ENCODE data around the gene DNAJC3.
"Not testable (repeated sequence)": the region's sequence is repeated elsewhere in the genome, so short reads cannot be mapped to it uniquely, and the experiment has no call there.

Gene DNAJC3

GRCh38 chr13:95679722-95680121 lies 2.8 kb downstream of the DNAJC3 start:
- no peak for DNase-seq (ENCODE audit: extremely low spot score)
- no peak for TF ChIP-seq CTCF (IDR thresholded peaks at IDR 0.05; ENCODE audit: control extremely low read depth, extremely low read depth, low read depth, missing control alignments)
- ChIA-PET POLR2A (no interaction called here), CTCF (interaction anchor here (0.6 kb wide), 1 partner anchor 23 kb away, joined by 3 read pairs; no protein-coding TSS in a partner anchor)

GRCh38 chr13:95684418-95684817 lies 7.5 kb downstream of the DNAJC3 start:
- DNase-seq (ENCODE audit: extremely low spot score): no peak
- POLR2A ChIA-PET: interaction anchor here (0.6 to 0.9 kb wide), 2 partner anchors 8 to 21 kb away, joined by 3 to 4 read pairs; partner anchors contain the start of gene DNAJC3
- CTCF ChIA-PET: no interaction called here
- no peak for TF ChIP-seq CTCF (IDR thresholded peaks at IDR 0.05; ENCODE audit: control extremely low read depth, extremely low read depth, low read depth, missing control alignments)

GRCh38 chr13:95684960-95685359 lies 8.0 kb downstream of the DNAJC3 start:
- not testable (repeated sequence) for DNase-seq (ENCODE audit: extremely low spot score)
- CTCF ChIA-PET: interaction anchor here (1.1 kb wide), 1 partner anchor 62 kb away, joined by 3 read pairs; no protein-coding TSS in a partner anchor
- POLR2A ChIA-PET: interaction anchor here (0.6 to 0.9 kb wide), 2 partner anchors 8 to 21 kb away, joined by 3 to 4 read pairs; partner anchors contain the start of gene DNAJC3

- CTCF ChIA-PET: no interaction called here
- TF ChIP-seq CTCF (IDR thresholded peaks at IDR 0.05; ENCODE audit: control extremely low read depth, extremely low read depth, low read depth, missing control alignments): no peak
- POLR2A ChIA-PET: no interaction called here
- DNase-seq (ENCODE audit: extremely low spot score): no peak
Measured at GRCh38 chr13:95689582-95689926, 12.6 kb downstream of the DNAJC3 start.

- CTCF ChIA-PET; POLR2A ChIA-PET; DNase-seq (ENCODE audit: extremely low spot score): not testable (repeated sequence)
Measured at GRCh38 chr13:95690986-95691385, 14.0 kb downstream of the DNAJC3 start.

GRCh38 chr13:95697052-95697680 lies 20.2 kb downstream of the DNAJC3 start:
- ChIA-PET CTCF (interaction anchor here (1.0 to 1.7 kb wide), 3 partner anchors 10 to 116 kb away, joined by 3 to 8 read pairs (median 3); no protein-coding TSS in a partner anchor), POLR2A (no interaction called here)
- no peak for TF ChIP-seq CTCF (IDR thresholded peaks at IDR 0.05; ENCODE audit: control extremely low read depth, extremely low read depth, low read depth, missing control alignments)
- DNase-seq (ENCODE audit: extremely low spot score): no peak

- no peak for DNase-seq (ENCODE audit: extremely low spot score)
- POLR2A ChIA-PET: no interaction called here
Measured at GRCh38 chr13:95698047-95698749, 21.3 kb downstream of the DNAJC3 start.

More at GRCh38 chr13:95698047-95698749, 21.3 kb downstream of the DNAJC3 start:
- CTCF ChIA-PET: interaction anchor here (1.2 to 1.7 kb wide), 2 partner anchors 9 kb away, joined by 3 to 8 read pairs; no protein-coding TSS in a partner anchor
- TF ChIP-seq CTCF (IDR thresholded peaks at IDR 0.05; ENCODE audit: control extremely low read depth, extremely low read depth, low read depth, missing control alignments): no peak
